Esophagus muscularis mucosa (tissue), 4 donors: ENCODE results near the gene TMIGD1. TPM values are rescaled to one million over a fixed set of nuclear protein-coding genes. Genes with fewer than 3 reads are reported as not detected.
A peak's percentile ranks its signal among the peaks of the same experiment; 100 is the strongest.

ENCODE experiments used
- DNase-seq: peaks from one replicate; pipeline ENCODE4 v3.0.0-alpha.2; 2017; ENCODE audit errors: extremely low spot score
- H3K27ac ChIP-seq, 4 donors: fragments of 200-600 bp; sonication (generic); replicated peaks in 1 of 4; 1 replicate in 3 of 4; 2 replicates in 1 of 4; pipeline ENCODE4 v1.5.1; 2016 to 2019; ENCODE audit warnings: mild to moderate bottlenecking in 1 of 4
- H3K27me3 ChIP-seq, 4 donors: fragments of 200-600 bp; sonication (generic); one replicate each; pipeline versions ENCODE4 v1.5.1 to v1.6.0; 2016 to 2019
- H3K36me3 ChIP-seq, 4 donors: fragments of 200-600 bp; sonication (generic); one replicate each; pipeline ENCODE4 v1.5.1; 2016 to 2019
- H3K4me1 ChIP-seq, 4 donors: fragments of 200-600 bp; sonication (generic); one replicate each; pipeline ENCODE4 v1.5.1; 2016 to 2019
- H3K4me3 ChIP-seq, 4 donors: fragments of 200-600 bp; sonication (generic); 1 replicate in 2 of 4; 2 replicates in 2 of 4; pipeline ENCODE4 v1.5.1; 2016 to 2019; ENCODE audit warnings: mild to moderate bottlenecking in 4 of 4, moderate library complexity in 1 of 4
- H3K9me3 ChIP-seq, 4 donors: fragments of 200-600 bp; sonication (generic); 1 replicate in 3 of 4; 2 replicates in 1 of 4; pipeline ENCODE4 v1.5.1; 2016 to 2019
- CTCF ChIP-seq, 3 experiments: fragments of 200-600 bp in 2 of 3; fragments of 450-650 bp in 1 of 3; sonication (generic) in 2 of 3; IDR thresholded peaks; one replicate each; pipeline ENCODE4 v1.5.1; 2017 to 2019; ENCODE audit warnings: antibody characterized with exemption in 3 of 3, mild to moderate bottlenecking in 2 of 3, moderate library complexity in 1 of 3
- EP300 ChIP-seq: sonication (generic); formaldehyde crosslinking; IDR thresholded peaks from one replicate; pipeline ENCODE4 v1.6.1; 2017; ENCODE audit warnings: antibody characterized with exemption
- POLR2A ChIP-seq: fragments of 450-650 bp; IDR thresholded peaks from one replicate; pipeline ENCODE4 v1.6.1; 2017; ENCODE audit warnings: antibody characterized with exemption, moderate library complexity, mild to moderate bottlenecking, low read depth
- POLR2AphosphoS5 ChIP-seq, 2 donors: sonication (generic); formaldehyde crosslinking; IDR thresholded peaks; one replicate each; pipeline ENCODE4 v1.6.1; 2017; ENCODE audit warnings: antibody characterized with exemption in 2 of 2
- WGBS: methylation state at CpG from one replicate; pipeline ENCODE4 v1.1.5; 2018; 5-methylcytosine and 5-hydroxymethylcytosine counted together
- intact Hi-C: fragments of 100-400 bp; cut with DNase I; formaldehyde crosslinking; loops from one replicate; pipeline ENCODE4 v1.15.1; 2023
- total RNA-seq, 4 donors: library from RNA; depleted of rRNA; stranded (reverse); fragments of >200 nt; gene quantifications; one replicate each; pipeline versions ENCODE4 v1.1.0 to v1.2.1, GENCODE V29; 2016

Gene TMIGD1
- total RNA-seq, 4 donors from 2014 or later, result 0.29 TPM; not detected in 3

GRCh38 chr17:30368912-30369720 lies 35.3 kb upstream of the TMIGD1 start:
- WGBS, result 46% methylated on average over 13 of the region's 13 CpGs
- no peak for DNase-seq
- Histone ChIP-seq H3K27ac (peak overlapping the region; percentile 65 to 68 (median 67)), H3K4me1 (peaks cover 5 to 37% (median 23%) of the 10 kb centered on the region in 4 donors), H3K9me3 (no peaks in the 10 kb centered on the region), H3K36me3 (no peaks in the 10 kb centered on the region), H3K27me3 (no peaks in the 10 kb centered on the region), H3K4me3 (no peak overlapping the region)
- no peak for TF ChIP-seq CTCF (IDR thresholded peaks at IDR 0.05)
- peak in 1 of 2 donors; percentile 3 for TF ChIP-seq POLR2AphosphoS5 (IDR thresholded peaks at IDR 0.05)
- intact Hi-C loops, result no loop called here

- peaks cover 5 to 48% (median 34%) of the 10 kb centered on the region in 4 donors for H3K4me1 ChIP-seq
- H3K36me3 ChIP-seq, result no peaks in the 10 kb centered on the region
- WGBS, result 44% methylated on average over 3 of the region's 3 CpGs
- H3K27me3 ChIP-seq, result no peaks in the 10 kb centered on the region
- H3K27ac ChIP-seq, result peak overlapping the region in 2 of 4 donors; percentile 18 to 45
- DNase-seq, result no peak
- intact Hi-C loops, result no loop called here
- TF ChIP-seq EP300, result no peak
- TF ChIP-seq POLR2AphosphoS5 (IDR thresholded peaks at IDR 0.05), result no peak
- no peak for TF ChIP-seq POLR2A
- H3K9me3 ChIP-seq, result peaks cover 0 to 8% (median 2%) of the 10 kb centered on the region in 4 donors
- H3K4me3 ChIP-seq, result no peak overlapping the region
Measured at GRCh38 chr17:30366536-30366935, 32.7 kb upstream of the TMIGD1 start.

GRCh38 chr17:30363715-30364202 lies 29.9 kb upstream of the TMIGD1 start:
- Histone ChIP-seq H3K4me3 (no peak overlapping the region), H3K36me3 (no peaks in the 10 kb centered on the region), H3K9me3 (peaks cover 0 to 10% (median 2%) of the 10 kb centered on the region in 4 donors), H3K27me3 (no peaks in the 10 kb centered on the region), H3K27ac (peak overlapping the region in 3 of 4 donors; percentile 13 to 55 (median 22)), H3K4me1 (peaks cover 1 to 31% (median 18%) of the 10 kb centered on the region in 4 donors)
- DNase-seq, result no peak
- intact Hi-C loops, result no loop called here
- 31% methylated on average over 1 of the region's 1 CpG for WGBS
- TF ChIP-seq CTCF (IDR thresholded peaks at IDR 0.05) (no peak), POLR2A (no peak), POLR2AphosphoS5 (IDR thresholded peaks at IDR 0.05) (peak; percentile 78 to 85), EP300 (peak; percentile 62)

GRCh38 chr17:30361766-30362279 lies 28.0 kb upstream of the TMIGD1 start:
- intact Hi-C loops, result no loop called here
- no peaks in the 10 kb centered on the region for H3K36me3 ChIP-seq
- H3K9me3 ChIP-seq, result peaks cover 0 to 10% (median 2%) of the 10 kb centered on the region in 4 donors
- no peak overlapping the region for H3K4me3 ChIP-seq
- H3K27me3 ChIP-seq, result no peaks in the 10 kb centered on the region
- TF ChIP-seq POLR2A (no peak), EP300 (no peak), POLR2AphosphoS5 (IDR thresholded peaks at IDR 0.05) (no peak), CTCF (IDR thresholded peaks at IDR 0.05) (no peak)
- H3K4me1 ChIP-seq, result peaks cover 0 to 21% (median 13%) of the 10 kb centered on the region in 4 donors
- WGBS, result 89% methylated on average over 4 of the region's 4 CpGs
- no peak for DNase-seq
- no peak overlapping the region for H3K27ac ChIP-seq

- H3K36me3 ChIP-seq, result no peaks in the 10 kb centered on the region
- intact Hi-C loops, result no loop called here
- whole genome bisulfite sequencing, result 73% methylated on average over 8 of the region's 8 CpGs
Measured at GRCh38 chr17:30360086-30360808, 26.4 kb upstream of the TMIGD1 start.

More at GRCh38 chr17:30360086-30360808, 26.4 kb upstream of the TMIGD1 start:
- no peak overlapping the region for H3K4me3 ChIP-seq
- H3K4me1 ChIP-seq, result peaks cover 0 to 16% (median 11%) of the 10 kb centered on the region in 4 donors
- H3K27me3 ChIP-seq, result no peaks in the 10 kb centered on the region
- no peak overlapping the region for H3K27ac ChIP-seq
- TF ChIP-seq POLR2AphosphoS5 (IDR thresholded peaks at IDR 0.05), result no peak
- no peak for TF ChIP-seq CTCF (IDR thresholded peaks at IDR 0.05)
- no peak for TF ChIP-seq EP300
- TF ChIP-seq POLR2A, result no peak
- H3K9me3 ChIP-seq, result peaks cover 0 to 10% (median 2%) of the 10 kb centered on the region in 4 donors
- DNase-seq, result no peak
